ENCODE measurements around the gene MAP4K5.

DNA sequence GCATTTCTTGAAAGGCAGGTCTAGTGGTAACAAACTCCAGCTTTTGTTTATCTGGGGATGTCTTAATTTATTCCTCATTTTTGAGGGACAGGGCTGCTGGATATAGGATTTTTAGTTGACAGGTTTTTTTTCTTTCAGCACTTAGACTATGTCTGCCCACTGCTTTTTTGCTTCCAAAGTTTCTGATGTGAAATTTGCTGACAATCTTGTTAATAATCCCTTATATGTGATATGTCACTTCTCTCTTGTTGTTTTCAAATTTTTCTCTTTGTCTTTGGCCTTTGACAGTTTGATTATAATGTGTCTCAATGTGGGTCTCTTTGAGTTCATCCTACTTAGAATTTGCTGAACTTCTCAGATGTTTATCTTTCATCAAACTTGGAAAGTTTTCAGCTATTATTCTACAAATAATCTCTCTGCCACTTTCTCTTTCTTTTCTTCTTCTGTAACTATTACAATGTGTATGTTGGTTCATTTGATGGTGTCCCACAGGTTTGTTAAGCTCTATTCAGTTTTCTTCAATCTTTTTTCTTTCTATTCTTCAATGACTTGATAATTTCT is 37.4 kb upstream of the MAP4K5 start:
- TF ChIP-seq CTCF (IDR thresholded peaks at IDR 0.05) (no peak), ZNF219 (CRISPR knock-in tag; IDR thresholded peaks at IDR 0.05; ENCODE audit: borderline replicate concordance) (no peak), FOXK1 (CRISPR knock-in tag; IDR thresholded peaks at IDR 0.05) (no peak), SMAD3 (CRISPR knock-in tag; IDR thresholded peaks at IDR 0.05; ENCODE audit: borderline replicate concordance) (no peak), TEAD4 (CRISPR knock-in tag; IDR thresholded peaks at IDR 0.05) (no peak), ATF3 (CRISPR knock-in tag; conservative IDR thresholded peaks at IDR 0.05) (no peak), ZNF532 (CRISPR knock-in tag; IDR thresholded peaks at IDR 0.05; ENCODE audit: borderline replicate concordance) (no peak)
- TF ChIP-seq, protein P1, sequence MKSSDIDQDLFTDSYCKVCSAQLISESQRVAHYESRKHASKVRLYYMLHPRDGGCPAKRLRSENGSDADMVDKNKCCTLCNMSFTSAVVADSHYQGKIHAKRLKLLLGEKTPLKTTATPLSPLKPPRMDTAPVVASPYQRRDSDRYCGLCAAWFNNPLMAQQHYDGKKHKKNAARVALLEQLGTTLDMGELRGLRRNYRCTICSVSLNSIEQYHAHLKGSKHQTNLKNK (CRISPR knock-in tag; IDR thresholded peaks at IDR 0.05) = no peak
- TF ChIP-seq, protein P2, sequence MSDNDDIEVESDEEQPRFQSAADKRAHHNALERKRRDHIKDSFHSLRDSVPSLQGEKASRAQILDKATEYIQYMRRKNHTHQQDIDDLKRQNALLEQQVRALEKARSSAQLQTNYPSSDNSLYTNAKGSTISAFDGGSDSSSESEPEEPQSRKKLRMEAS (CRISPR knock-in tag; IDR thresholded peaks at IDR 0.05) = no peak
- TF ChIP-seq, protein P3, sequence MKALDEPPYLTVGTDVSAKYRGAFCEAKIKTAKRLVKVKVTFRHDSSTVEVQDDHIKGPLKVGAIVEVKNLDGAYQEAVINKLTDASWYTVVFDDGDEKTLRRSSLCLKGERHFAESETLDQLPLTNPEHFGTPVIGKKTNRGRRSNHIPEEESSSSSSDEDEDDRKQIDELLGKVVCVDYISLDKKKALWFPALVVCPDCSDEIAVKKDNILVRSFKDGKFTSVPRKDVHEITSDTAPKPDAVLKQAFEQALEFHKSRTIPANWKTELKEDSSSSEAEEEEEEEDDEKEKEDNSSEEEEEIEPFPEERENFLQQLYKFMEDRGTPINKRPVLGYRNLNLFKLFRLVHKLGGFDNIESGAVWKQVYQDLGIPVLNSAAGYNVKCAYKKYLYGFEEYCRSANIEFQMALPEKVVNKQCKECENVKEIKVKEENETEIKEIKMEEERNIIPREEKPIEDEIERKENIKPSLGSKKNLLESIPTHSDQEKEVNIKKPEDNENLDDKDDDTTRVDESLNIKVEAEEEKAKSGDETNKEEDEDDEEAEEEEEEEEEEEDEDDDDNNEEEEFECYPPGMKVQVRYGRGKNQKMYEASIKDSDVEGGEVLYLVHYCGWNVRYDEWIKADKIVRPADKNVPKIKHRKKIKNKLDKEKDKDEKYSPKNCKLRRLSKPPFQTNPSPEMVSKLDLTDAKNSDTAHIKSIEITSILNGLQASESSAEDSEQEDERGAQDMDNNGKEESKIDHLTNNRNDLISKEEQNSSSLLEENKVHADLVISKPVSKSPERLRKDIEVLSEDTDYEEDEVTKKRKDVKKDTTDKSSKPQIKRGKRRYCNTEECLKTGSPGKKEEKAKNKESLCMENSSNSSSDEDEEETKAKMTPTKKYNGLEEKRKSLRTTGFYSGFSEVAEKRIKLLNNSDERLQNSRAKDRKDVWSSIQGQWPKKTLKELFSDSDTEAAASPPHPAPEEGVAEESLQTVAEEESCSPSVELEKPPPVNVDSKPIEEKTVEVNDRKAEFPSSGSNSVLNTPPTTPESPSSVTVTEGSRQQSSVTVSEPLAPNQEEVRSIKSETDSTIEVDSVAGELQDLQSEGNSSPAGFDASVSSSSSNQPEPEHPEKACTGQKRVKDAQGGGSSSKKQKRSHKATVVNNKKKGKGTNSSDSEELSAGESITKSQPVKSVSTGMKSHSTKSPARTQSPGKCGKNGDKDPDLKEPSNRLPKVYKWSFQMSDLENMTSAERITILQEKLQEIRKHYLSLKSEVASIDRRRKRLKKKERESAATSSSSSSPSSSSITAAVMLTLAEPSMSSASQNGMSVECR (CRISPR knock-in tag; IDR thresholded peaks at IDR 0.05; ENCODE audit: borderline replicate concordance) = no peak
